CD4-positive, alpha-beta T cell (primary cell): ENCODE data around the gene UGT1A5. TPM values are rescaled to one million over a fixed set of nuclear protein-coding genes. Genes with fewer than 3 reads are reported as not detected.

ENCODE experiments used
- ATAC-seq: fragments of 200-7000 bp; cut with Tn5 transposase; one replicate; pipeline ENCODE4 v1.10.0; 2022; ENCODE audit warnings: mild to moderate bottlenecking; ENCODE audit not compliant: poor library complexity
- CTCF ChIA-PET: fragments of 350-600 bp; sonication (Branson Sonifier 250); formaldehyde crosslinking; loops from one replicate; lab custom pipeline; 2021; ENCODE audit warnings: antibody characterized with exemption, inconsistent platforms; lab: Charles Lee
- POLR2A ChIA-PET: fragments of 350-600 bp; sonication (Branson Sonifier 250); formaldehyde crosslinking; loops from one replicate; lab custom pipeline; 2021; ENCODE audit warnings: antibody characterized with exemption, inconsistent platforms; lab: Charles Lee
- DNase-seq, 14 experiments: peaks; one replicate each; pipeline ENCODE4 v3.0.0-alpha.2; 2013 to 2020; ENCODE audit warnings: mixed read lengths in 2 of 14
- H3K27ac ChIP-seq, 2 donors: one replicate each; pipeline versions ENCODE4 v1.5.1 to v1.7.0; 2013; ENCODE audit warnings: low read length in 2 of 2, low read depth in 1 of 2, mild to moderate bottlenecking in 1 of 2
- H3K27me3 ChIP-seq, 2 experiments: 1 replicate in 1 of 2; 2 replicates in 1 of 2; pipeline versions ENCODE4 v1.6.1 to v1.7.0; 2013; ENCODE audit warnings: low read length in 2 of 2, control low read depth in 1 of 2, mild to moderate bottlenecking in 1 of 2, moderate library complexity in 1 of 2; ENCODE audit not compliant: insufficient read depth in 2 of 2, control insufficient read depth in 1 of 2
- H3K36me3 ChIP-seq: one replicate; pipeline ENCODE4 v1.6.1; 2013; ENCODE audit warnings: low read length, control low read depth; ENCODE audit not compliant: insufficient read depth
- H3K4me1 ChIP-seq: one replicate; pipeline ENCODE4 v1.6.1; 2013; ENCODE audit warnings: low read length, control low read depth; ENCODE audit not compliant: insufficient read depth
- H3K4me3 ChIP-seq: one replicate; pipeline ENCODE4 v1.5.1; 2013; ENCODE audit warnings: mild to moderate bottlenecking, low read length, moderate library complexity
- H3K9me3 ChIP-seq, 2 experiments: 1 replicate in 1 of 2; 2 replicates in 1 of 2; pipeline versions ENCODE4 v1.6.1 to v1.7.0; 2013; ENCODE audit warnings: low read length in 2 of 2, mild to moderate bottlenecking in 2 of 2, control low read depth in 1 of 2, moderate library complexity in 1 of 2; ENCODE audit not compliant: control insufficient read depth in 1 of 2, insufficient read depth in 1 of 2
- H3K27ac Mint-ChIP-seq: one replicate; pipeline ENCODE4 v1.8.0; 2020; ENCODE audit warnings: mixed read lengths
- H3K27me3 Mint-ChIP-seq: one replicate; pipeline ENCODE4 v1.8.0; 2021; ENCODE audit warnings: mixed read lengths
- H3K36me3 Mint-ChIP-seq: one replicate; pipeline ENCODE4 v1.8.0; 2021; ENCODE audit warnings: low read depth, mixed read lengths
- H3K4me1 Mint-ChIP-seq: one replicate; pipeline ENCODE4 v1.8.0; 2021; ENCODE audit warnings: low read depth, mixed read lengths
- H3K4me3 Mint-ChIP-seq: one replicate; pipeline ENCODE4 v1.8.0; 2020; ENCODE audit warnings: mild to moderate bottlenecking, mixed read lengths
- H3K9me3 Mint-ChIP-seq: one replicate; pipeline ENCODE4 v1.8.0; 2020; ENCODE audit warnings: mixed read lengths
- CTCF ChIP-seq: fragments of 200-600 bp; IDR thresholded peaks from one replicate; pipeline ENCODE4 v1.8.0; 2022; ENCODE audit warnings: antibody characterized with exemption, mild to moderate bottlenecking
- intact Hi-C, 2 experiments: fragments of 100-400 bp; cut with DNase I in 1 of 2; cut with micrococcal nuclease in 1 of 2; formaldehyde crosslinking; loops; one replicate each; pipeline versions ENCODE4 v1.15.1 to v1.9.0; 2023 to 2025; cut with DNase I, micrococcal nuclease
- total RNA-seq, 174 experiments: library from RNA in 2 of 174; stranded (reverse) in 2 of 174; gene quantifications; one replicate each; pipeline ENCODE4 v1.2.3 and lab custom pipeline; 2021 to 2026

The UGT1A5 gene
- total RNA-seq, 2 experiments from 2014 or later = not detected

GRCh38 chr2:233789554-233789953 lies 76.8 kb downstream of the UGT1A5 start:
- no peak for DNase-seq
- TF ChIP-seq CTCF = no peak
- ChIA-PET POLR2A (no interaction called here), CTCF (no interaction called here)
- intact Hi-C loops = no loop called here
- H3K27me3 ChIP-seq = peaks cover 0 to 5% of the 10 kb centered on the region in 2 experiments
- no peak overlapping the region for H3K4me3 Mint-ChIP-seq
- H3K4me1 ChIP-seq = no peaks in the 10 kb centered on the region
- peaks cover 12% of the 10 kb centered on the region for H3K27me3 Mint-ChIP-seq
- H3K9me3 ChIP-seq = peaks cover 0 to 8% of the 10 kb centered on the region in 2 experiments
- no peaks in the 10 kb centered on the region for H3K36me3 ChIP-seq
- no peak overlapping the region for H3K4me3 ChIP-seq
- no peaks in the 10 kb centered on the region for H3K36me3 Mint-ChIP-seq
- no peaks in the 10 kb centered on the region for H3K4me1 Mint-ChIP-seq
- H3K9me3 Mint-ChIP-seq = no peaks in the 10 kb centered on the region
- no peak overlapping the region for H3K27ac Mint-ChIP-seq
- no peak for ATAC-seq
- no peak overlapping the region for H3K27ac ChIP-seq

GRCh38 chr2:233791151-233791882 lies 78.6 kb downstream of the UGT1A5 start:
- intact Hi-C loops = no loop called here
- Mint-ChIP-seq H3K36me3 (no peaks in the 10 kb centered on the region), H3K9me3 (no peaks in the 10 kb centered on the region), H3K4me1 (no peaks in the 10 kb centered on the region), H3K4me3 (no peak overlapping the region), H3K27ac (no peak overlapping the region), H3K27me3 (peaks cover 2% of the 10 kb centered on the region)
- DNase-seq (no peak), ATAC-seq (no peak)
- Histone ChIP-seq H3K4me1 (no peaks in the 10 kb centered on the region), H3K4me3 (no peak overlapping the region), H3K27me3 (no peaks in the 10 kb centered on the region), H3K36me3 (no peaks in the 10 kb centered on the region), H3K27ac (no peak overlapping the region), H3K9me3 (peaks cover 0 to 8% of the 10 kb centered on the region in 2 experiments)
- ChIA-PET CTCF (no interaction called here), POLR2A (no interaction called here)
- no peak for TF ChIP-seq CTCF

GRCh38 chr2:233791883-233792329 lies 79.2 kb downstream of the UGT1A5 start:
- ATAC-seq (no peak), DNase-seq (no peak)
- CTCF ChIA-PET = no interaction called here
- no peak overlapping the region for H3K27ac ChIP-seq
- no peaks in the 10 kb centered on the region for H3K27me3 ChIP-seq
- Mint-ChIP-seq H3K9me3 (no peaks in the 10 kb centered on the region), H3K4me1 (no peaks in the 10 kb centered on the region), H3K36me3 (no peaks in the 10 kb centered on the region), H3K4me3 (no peak overlapping the region), H3K27me3 (no peaks in the 10 kb centered on the region), H3K27ac (no peak overlapping the region)
- no peak overlapping the region for H3K4me3 ChIP-seq
- intact Hi-C loops = no loop called here
- POLR2A ChIA-PET = no interaction called here
- H3K36me3 ChIP-seq = no peaks in the 10 kb centered on the region
- H3K4me1 ChIP-seq = no peaks in the 10 kb centered on the region
- no peak for TF ChIP-seq CTCF
- H3K9me3 ChIP-seq = peaks cover 0 to 8% of the 10 kb centered on the region in 2 experiments
